ENCODE measurements around the gene COL9A2.

The COL9A2 gene

DNA sequence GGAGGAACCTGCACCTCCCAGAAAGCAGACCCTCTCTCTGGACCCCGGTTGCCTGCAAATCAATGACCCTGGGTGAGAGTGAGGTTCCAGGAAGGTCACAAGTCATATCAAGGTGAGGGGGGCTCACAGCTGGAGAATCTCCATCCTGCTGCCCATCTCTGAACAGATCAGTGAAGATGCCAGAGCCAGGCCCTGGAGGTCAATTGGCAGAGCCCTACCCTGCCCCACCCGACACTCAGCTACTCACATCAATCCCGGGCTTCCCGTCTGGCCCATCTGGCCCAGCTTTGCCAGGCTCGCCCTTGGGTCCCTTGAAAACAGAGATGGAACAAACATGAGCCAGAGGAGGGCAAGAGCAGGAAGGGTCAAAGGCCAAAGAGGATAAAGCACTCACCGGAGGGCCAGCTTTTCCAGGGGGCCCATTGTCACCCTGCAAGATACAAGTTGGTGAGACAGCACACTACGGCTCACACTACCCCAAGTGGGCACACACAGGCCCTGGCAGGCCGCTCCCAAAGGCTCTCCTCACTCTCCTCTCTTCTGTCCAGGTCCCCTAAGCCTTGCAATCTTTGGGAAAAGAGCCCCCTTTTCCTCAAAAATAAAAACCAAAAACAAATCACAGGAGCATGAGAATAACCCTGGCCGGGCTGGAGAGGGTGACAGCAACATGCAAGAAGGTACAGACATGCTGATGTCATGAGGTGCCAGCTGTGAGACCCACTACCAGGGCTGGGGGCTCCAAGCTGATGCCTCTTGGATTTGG is 2.9 kb downstream of the COL9A2 start:
- TF ChIP-seq, protein P1, sequence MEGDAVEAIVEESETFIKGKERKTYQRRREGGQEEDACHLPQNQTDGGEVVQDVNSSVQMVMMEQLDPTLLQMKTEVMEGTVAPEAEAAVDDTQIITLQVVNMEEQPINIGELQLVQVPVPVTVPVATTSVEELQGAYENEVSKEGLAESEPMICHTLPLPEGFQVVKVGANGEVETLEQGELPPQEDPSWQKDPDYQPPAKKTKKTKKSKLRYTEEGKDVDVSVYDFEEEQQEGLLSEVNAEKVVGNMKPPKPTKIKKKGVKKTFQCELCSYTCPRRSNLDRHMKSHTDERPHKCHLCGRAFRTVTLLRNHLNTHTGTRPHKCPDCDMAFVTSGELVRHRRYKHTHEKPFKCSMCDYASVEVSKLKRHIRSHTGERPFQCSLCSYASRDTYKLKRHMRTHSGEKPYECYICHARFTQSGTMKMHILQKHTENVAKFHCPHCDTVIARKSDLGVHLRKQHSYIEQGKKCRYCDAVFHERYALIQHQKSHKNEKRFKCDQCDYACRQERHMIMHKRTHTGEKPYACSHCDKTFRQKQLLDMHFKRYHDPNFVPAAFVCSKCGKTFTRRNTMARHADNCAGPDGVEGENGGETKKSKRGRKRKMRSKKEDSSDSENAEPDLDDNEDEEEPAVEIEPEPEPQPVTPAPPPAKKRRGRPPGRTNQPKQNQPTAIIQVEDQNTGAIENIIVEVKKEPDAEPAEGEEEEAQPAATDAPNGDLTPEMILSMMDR (IDR thresholded peaks at IDR 0.05; ENCODE audit: low read depth, low read length, missing control alignments): no peak
- H3K4me3 ChIP-seq (replicated peaks; ENCODE audit: low read depth, low read length): no peak overlapping the region
- DNase-seq (ENCODE audit: extremely low read depth, low read depth): no peak

DNA sequence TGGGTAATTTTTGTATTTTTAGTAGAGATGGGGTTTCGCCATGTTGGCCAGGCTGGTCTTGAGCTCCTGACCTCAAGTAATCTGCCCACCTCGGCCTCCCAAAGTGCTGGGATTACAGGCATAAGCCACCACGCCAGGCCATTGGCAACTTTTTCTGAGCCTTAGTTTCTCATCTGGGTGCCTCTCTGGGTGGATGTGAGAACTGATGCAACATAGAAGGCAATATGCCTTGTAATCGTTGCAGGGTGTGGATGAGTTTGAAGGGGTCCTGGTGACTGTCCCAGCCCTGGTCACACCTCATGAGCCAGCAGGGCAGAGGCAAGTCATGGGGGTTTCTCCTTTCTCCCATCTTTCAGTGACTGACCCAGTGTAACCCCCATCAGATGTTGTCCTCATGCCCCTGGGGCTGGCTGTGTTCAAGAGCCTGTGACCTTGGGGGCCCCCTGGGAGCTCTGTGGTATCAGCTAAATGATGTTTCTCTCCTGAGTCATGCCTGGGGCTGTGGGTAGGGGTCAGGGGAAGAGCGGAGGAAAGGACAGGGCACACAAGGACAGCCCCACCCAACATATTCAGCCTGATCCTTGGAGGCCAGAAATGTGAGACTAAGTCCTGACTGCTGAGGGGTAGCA is 3.6 kb downstream of the COL9A2 start:
- DNase-seq (ENCODE audit: extremely low read depth, low read depth): no peak
- TF ChIP-seq, protein P1 (IDR thresholded peaks at IDR 0.05; ENCODE audit: low read depth, low read length, missing control alignments): no peak
- no peak overlapping the region for H3K4me3 ChIP-seq (replicated peaks; ENCODE audit: low read depth, low read length)

DNA sequence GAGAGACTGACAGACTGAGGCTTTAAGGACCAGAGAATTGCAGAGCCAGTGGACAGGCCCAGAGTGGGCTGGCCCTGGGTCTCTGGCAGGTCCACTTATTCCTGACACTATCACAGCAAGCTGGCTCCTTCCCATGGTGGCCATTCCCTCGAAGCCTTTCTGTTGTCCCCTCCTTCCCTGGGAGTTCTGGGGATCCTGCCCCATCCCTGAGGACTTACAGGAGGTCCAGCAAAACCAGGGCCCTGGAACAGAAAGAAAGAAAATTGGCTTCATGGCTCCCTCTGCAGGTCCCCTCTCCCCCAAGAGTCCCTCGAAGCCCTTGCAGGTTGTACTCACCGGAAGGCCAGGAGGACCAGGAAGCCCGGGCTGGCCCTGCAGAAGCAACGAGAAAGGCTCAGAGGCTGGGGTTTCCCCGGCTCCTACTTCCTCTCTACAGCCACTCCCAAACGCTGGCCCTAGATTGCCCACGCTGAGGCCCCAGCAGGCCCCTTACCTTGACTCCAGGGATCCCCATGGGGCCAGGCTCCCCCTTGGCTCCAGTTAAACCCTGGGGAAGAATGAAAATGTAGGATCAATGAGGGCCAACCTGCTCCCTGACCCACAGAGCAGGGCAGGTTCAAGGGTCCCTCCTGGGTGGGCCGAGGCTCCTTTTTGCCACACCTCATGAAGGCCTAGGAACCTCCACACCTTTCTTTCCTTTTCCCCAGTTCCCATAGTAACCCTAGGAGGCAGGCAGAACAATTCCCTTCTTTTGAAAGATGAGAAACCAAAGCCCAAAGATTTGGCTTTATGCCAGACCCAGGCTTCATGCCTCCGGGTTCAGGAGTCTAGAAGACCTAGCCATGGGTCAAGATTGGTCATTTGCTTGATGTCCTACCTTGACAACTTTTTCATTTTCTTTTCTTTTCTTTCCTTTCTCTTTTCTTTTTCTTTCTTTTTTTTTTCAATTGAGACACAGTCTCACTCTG is 4.6 kb downstream of the COL9A2 start:
- TF ChIP-seq, protein P1 (IDR thresholded peaks at IDR 0.05; ENCODE audit: low read depth, low read length, missing control alignments): no peak
- no peak for DNase-seq (ENCODE audit: extremely low read depth, low read depth)

DNA sequence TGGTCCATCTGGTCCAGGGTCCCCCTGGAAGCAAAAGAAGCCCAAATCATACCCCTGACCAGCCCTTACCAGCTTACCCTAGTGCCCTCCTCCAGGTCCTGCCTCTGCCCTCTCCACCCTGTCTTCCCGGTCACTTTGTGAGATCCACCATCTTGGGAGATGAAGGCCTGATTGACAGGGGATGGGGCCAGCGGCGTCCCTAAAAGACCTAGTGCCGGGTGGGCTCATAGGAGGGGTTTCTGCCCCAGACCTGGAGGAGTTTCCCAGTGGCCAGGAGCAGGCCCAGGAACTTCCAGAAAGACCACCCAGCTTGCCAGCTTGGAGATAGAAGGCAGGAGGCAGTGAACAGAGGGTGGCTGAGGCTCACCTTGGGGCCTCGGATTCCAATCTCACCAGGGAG is 5.4 kb downstream of the COL9A2 start:
- TF ChIP-seq, protein P1 (IDR thresholded peaks at IDR 0.05; ENCODE audit: low read depth, low read length, missing control alignments): no peak
- DNase-seq (ENCODE audit: extremely low read depth, low read depth): no peak
- H3K4me3 ChIP-seq (replicated peaks; ENCODE audit: low read depth, low read length): no peak overlapping the region

More for the DNA sequence above, 4.6 kb downstream of the COL9A2 start:
- no peak overlapping the region for H3K4me3 ChIP-seq (replicated peaks; ENCODE audit: low read depth, low read length)

DNA sequence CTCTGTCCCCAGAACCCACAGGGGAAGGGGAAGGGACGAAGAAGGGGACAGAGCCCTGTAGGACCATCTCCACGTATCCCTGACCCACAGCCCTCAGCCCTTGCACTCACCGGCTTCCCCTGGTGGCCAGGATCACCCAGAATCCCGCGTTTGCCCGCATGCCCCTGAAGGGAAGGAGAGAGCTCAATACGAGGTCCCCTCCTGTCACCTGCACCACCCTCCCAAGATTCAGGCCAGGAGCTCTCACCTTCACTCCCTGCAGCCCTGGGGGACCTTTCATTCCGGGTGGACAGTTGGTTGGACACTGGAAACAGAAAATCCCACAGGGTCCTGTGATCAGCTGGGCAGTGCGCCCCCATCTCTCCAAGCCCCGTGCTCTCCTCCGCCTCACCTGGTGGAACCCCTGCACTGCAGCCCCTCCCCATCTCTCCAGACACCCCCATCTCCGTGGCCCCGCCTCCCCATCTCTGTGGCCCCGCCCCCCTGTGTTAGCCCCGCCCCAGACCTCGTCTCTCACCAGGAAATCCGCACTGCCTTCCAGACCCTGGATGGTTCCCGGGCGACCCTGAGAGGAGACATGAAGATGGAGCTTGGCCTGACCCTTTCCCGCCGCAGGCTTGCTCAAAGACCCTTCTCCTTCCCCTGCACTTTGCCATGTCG is 6.0 kb downstream of the COL9A2 start:
- H3K4me3 ChIP-seq (replicated peaks; ENCODE audit: low read depth, low read length): no peak overlapping the region
- DNase-seq (ENCODE audit: extremely low read depth, low read depth): no peak
- TF ChIP-seq, protein P1 (IDR thresholded peaks at IDR 0.05; ENCODE audit: low read depth, low read length, missing control alignments): no peak

DNA sequence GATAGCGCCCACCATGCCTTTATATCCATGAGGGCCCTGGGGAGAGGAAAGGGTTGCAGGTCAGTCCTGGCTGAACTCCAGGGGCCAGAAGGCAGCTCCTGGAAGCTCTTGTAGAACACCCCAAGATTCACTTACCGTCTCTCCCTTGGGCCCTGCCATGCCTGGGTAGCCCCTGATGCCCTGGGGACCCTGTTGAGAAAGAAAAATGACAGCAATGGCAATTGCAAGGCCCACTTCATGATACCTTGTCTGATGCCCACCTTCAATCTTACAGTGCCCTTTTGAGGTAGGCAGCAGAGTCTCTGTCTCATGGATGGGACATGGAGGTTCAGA is 7.0 kb downstream of the COL9A2 start:
- H3K4me3 ChIP-seq (replicated peaks; ENCODE audit: low read depth, low read length): no peak overlapping the region
- TF ChIP-seq, protein P1 (IDR thresholded peaks at IDR 0.05; ENCODE audit: low read depth, low read length, missing control alignments): no peak
- DNase-seq (ENCODE audit: extremely low read depth, low read depth): no peak
